Posterior cingulate gyrus (tissue), 11 donors: ENCODE results near the gene GSN.

Experiments
- DNase-seq, 10 donors: peaks; one replicate each; pipeline versions ENCODE4 v3.0.0 to v3.0.0-alpha.2; 2020 to 2021; ENCODE audit warnings: mixed read lengths in 3 of 10
- intact Hi-C: fragments of 100-400 bp; cut with DNase I; formaldehyde crosslinking; loops from one replicate; pipeline ENCODE4 v1.15.1; 2023

GSN gene

DNA sequence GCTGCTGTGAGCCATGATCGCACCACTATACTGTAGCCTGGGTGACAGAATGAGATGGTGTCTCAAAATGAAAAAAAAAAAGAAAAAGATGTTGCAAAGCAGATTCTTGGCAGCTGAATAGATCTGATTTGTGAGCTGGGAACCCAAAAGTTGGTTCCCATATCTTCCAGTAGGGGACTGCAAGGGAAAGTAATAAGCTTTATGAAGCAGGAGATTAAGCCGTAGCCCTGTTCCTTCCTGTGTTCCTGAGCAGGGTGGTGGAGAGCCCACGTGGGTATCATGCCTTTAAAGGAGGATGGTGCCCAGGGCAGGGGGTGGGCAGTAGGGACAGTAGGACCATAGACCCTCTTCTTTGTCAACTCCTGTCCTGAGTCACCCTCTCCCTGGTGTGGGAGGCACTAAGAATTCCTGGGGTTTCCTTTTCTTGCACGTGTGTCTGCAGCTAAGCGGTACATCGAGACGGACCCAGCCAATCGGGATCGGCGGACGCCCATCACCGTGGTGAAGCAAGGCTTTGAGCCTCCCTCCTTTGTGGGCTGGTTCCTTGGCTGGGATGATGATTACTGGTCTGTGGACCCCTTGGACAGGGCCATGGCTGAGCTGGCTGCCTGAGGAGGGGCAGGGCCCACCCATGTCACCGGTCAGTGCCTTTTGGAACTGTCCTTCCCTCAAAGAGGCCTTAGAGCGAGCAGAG, 64.2 kb downstream of the GSN start:
- no peak for DNase-seq
- intact Hi-C loops, result no loop called here

DNA sequence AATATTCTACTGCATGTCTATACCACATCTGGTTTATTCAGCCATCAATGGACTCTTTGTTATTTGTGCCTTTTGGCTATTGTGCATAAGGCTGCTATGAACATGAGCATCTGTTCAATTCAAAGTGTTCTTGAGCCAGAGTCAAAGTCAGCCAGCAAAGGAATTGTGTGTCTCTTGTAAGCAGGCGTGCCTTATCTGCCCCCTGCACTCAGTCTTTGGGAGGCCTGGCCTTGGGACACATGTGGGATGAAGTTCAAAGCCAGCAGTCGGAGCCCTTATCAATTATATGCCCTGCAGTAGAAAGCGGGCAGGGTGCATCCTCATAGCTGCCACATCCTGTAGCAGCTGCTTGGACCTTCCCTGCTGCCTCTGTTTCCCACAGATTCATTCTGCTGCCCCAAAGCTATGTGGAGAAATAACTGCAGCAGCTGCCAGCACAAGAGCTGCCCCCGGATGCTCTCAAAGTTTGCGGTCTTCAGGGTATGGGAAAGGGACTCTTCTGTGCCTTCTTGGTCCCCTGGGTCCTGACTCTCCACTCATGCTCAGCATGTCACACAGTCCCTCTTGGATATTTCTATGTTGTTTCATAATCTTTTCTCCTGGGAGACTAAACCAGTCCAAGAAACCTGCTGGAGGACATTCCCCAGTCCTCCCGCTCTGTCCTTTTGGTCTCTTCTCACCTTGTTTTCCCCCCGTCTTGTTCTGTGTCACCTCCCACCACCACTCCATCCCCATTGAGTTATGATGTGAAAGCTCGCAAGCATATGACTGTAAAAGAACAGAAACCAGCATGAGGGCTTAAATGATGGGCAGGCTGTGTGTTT, 66.2 kb downstream of the GSN start:
- DNase-seq, result no peak

DNA sequence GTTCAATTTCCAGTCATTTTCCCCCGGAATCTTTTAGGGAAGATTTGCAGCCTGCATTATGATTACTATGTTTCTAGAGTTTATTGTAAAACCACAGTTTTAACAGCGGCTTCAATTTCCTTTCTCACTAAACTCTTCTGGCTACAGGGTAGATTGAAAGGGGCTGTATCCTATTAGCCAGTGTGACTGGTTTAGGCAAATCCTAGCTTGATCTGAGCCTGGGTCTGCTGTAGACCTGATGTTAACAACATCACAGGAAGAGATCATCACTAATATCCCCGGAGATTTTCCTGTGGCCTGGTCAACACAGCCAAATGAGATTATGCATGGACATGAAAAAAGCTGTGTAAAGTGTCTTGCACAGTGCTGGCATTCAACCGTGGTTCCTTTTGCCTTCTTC, 68.7 kb downstream of the GSN start:
- no peak for DNase-seq
- intact Hi-C loops, result no loop called here

More for the DNA sequence above, 66.2 kb downstream of the GSN start:
- intact Hi-C loops, result no loop called here

DNA sequence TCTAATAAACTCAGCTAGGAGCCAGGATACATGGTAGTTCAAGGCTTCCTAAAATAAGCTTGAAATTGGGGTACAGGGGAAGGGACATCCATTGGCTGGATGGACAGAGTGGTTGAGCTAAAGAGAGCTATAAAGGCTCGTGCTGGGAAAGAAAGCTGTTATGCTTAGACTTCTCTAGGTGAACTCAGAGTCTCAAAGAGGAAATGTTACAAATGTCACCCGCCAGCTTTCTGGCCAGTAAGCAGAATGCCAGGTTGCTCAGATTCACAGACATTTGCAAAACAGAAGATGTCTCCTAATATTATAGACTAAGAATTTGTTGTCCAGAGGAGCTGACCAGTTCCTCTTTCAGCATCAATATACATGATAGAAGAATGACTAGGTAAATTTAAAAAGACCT, 71.5 kb downstream of the GSN start:
- no peak for DNase-seq
- intact Hi-C loops, result no loop called here

DNA sequence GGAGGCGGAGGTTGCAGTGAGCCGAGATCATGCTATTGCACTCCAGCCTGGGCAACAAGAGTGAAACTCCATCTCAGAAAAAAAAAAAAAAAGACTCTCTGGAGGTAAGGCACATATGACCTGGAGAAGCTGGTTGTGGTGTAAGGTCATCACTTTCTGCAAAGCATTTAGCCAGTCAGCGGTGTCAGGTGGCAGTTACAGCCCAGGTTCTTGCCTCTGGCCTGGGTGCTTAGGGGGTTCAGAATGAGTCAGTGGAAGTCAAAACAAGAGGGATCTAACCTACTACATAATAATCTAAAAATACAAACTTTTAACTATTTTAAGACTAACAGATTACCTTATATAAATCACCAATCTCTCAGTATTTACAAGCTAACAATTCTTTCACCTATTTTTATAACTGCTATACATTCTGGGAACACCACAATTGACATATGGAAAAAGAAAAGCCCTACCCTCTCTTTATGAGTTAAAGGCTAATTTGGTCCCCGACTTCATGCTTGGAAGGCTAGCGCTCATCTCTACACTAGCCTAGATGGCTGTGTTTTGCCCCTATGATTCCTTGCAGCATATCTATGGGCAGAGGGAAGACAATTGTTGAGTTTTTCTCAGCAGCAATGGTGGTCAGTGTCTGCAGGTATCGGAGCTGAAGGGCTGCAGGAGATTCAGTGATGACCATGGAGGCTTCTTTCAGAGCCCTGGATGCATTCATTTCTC, 72.9 kb downstream of the GSN start:
- no peak for DNase-seq
- intact Hi-C loops, result no loop called here

DNA sequence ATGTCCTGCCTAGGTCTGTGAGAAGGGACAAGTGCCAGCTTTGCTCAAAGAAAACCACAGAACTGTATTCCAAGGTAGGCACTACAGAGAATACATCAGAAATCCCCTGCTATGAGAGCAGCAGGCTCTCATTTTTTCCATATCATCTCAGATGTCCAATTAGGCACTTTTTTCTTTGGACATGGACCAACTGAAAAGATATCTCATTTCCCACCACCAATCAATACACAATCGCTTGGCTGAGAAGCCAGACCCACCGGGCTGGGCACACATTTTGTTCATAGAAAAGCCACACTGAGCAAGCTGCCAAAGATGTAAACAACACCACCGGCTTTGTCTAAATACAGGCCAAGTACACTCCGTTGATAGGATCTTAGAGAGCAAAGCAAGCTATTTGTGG, 76.2 kb downstream of the GSN start:
- intact Hi-C loops, result no loop called here
- DNase-seq, result no peak

DNA sequence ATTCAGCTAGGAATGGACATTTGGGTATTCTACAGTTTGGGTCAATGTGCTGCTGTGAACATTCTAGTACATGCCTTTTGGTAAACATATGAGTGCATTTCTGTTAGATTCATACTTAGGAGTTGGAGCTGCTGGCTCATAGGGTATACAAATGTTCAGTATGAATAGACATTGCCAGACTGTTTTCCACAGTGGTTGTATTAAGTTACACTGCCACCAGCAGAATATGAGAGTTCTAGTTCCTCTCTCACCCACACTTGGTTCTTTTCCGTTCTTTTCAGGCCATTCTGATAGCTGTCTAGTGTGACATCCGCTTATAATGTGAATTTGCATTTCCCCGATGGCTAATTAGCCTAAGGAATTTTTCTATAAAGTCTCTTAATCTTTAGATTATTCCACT, 77.1 kb downstream of the GSN start:
- DNase-seq, result no peak
- intact Hi-C loops, result no loop called here

DNA sequence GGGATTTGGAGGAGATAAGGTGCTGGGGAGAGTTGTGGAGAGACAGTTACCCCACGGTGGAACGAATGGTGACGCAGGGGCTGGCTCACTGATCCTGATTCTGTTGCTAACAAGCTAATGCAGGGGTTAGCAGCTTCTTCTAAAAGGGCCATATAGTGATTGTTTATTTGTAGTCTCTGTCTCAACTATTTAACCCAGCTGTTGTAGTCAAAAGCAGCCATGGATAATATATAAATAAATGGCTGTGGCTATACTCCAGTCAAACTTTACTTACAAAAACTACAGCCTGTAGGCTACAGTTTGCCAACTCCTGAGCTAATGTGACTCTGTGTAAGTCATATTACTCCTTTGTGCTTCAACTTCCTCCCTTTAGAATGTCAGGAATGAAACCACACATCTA, 80.3 kb downstream of the GSN start:
- intact Hi-C loops, result no loop called here
- no peak for DNase-seq

DNA sequence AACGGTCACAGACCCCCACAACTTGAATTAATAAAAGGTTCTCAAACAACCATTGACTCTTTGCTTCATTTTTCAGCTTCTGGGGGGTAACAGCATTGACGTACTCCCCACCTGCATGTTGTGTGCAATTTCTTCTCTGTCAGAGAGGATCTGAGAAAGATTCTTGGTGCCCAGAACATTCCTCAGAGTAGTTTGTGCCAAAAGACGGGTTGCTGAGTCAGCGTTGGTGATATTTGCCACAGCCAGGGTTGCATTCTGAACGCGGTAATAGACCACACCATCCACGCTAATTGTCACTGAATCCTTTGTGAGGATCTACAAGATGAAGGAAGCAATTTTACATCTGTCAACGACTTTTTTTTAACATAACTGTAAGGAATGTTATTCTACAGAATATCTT, 81.0 kb downstream of the GSN start:
- no peak for DNase-seq
- intact Hi-C loops, result no loop called here

DNA sequence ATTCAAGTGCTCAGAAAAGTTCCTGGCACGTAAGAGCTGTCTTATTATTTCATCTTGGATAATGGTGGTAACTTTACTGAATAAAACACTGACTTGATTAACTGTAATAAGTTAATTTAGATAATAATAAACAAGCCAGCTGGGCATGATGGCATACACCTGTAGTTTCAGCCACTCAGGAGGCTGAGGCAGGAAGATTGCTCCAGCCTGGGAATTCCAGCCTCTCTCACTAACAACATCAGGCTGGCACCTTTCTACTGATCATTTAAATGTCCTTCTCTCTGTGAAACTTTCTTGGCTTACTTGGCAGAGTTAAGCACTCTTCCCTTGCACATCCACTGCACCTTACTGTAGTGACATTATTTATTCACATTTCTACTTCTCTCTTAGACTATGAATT, 82.1 kb downstream of the GSN start:
- no peak for DNase-seq
- intact Hi-C loops, result no loop called here

DNA sequence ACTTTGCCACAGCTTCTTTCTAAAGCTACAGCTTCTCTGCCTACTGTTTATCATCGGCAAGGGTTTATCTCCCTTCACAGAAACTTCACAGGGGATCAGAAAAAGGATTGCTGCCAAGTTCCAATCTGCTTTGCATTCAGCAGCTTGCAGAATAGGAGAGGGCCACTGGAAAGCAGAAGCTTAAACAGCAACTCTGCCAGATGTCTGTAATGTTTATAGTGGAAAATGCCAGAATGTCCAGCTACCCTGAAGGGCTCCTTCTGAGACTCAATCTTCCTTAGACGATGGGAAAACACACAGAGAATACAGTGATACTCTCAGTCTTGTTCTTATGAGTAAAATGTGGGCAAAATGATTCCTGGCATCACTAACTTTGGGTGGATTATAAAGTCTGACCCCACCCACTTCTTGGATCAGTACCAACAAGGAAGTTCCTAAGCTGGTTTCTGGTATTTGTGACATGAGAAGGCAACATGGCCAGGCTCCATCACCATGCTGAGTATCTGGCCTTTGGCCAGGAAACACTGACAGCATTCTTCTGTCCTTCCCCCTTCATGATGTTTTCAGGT, 83.1 kb downstream of the GSN start:
- peak in 3 of 10 donors; percentile 17 to 27 (median 25) for DNase-seq
- intact Hi-C loops, result no loop called here

DNA sequence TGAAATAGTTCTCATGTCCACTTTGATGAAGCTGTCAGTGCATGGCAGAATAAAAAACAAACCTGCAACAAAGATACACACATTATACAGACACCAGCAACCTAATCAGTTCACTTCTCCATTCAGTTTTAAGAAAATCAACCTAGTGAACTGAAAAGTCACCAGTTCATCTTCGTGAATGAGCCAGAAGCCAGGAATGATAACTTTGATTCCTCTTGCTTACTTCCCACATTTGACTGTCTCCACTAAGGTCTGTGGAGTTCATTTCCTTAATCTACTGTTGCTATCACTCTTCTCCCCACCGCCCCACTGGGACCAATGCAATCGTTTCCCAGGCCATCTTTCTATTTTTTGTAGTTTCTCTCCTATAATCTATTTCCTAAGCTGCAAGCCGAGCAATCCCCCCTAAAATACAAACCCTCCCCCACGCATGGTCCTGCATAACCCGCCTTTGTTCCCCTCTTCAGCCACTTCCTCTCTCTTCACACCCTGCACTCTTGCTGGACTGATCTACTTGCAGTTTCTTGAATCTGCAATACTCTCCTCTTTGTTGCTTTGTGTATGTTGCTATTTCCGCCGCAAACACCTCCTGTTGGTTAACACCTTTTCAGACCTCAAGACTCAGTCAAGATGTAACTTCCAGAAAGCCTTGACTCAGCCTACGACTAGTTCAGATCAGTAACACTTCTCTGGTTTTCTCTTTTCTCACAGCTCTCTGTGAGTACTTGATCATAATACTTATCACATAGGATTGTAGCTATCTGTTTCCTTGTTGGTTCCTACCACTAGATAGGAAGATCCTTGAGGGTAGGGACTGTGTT, 85.5 kb downstream of the GSN start:
- no peak for DNase-seq
- intact Hi-C loops, result no loop called here

DNA sequence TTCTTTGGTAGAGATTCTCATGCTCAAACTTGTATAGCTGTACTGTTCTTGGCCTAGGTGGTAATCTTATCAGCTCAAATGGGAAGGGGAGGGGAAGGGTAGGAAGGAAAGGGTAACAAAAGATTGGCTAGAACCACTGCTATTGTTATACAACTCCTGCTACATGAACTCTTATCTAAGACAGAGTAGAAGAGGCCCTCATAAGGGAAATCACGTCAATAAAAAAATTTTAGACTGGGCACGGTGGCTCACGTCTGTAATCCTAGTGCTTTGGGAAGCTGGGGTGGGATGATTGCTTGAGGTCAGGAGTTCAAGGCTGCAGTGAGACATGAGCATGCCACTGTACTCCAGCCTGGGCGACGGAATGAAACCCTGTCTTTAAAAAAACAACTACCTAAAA, 86.2 kb downstream of the GSN start:
- no peak for DNase-seq
- intact Hi-C loops, result no loop called here

DNA sequence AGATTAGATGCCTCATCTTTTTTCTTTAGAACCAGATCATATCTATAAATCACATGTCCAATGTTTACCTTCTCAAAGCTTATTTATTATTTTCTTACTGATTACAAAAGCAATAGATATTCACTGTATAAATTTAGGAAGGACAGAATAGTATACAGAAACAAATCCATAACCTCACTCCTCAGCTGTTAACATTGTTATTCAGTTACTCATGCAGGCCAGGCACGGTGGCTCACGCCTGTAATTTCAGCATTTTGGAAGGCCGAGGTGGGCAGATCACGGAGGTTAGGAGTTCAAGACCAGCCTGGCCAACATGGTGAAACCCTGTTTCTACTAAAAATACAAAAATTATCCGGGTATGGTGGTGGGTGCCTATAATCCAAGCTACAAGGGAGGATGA, 86.8 kb downstream of the GSN start:
- intact Hi-C loops, result no loop called here
- DNase-seq, result no peak

DNA sequence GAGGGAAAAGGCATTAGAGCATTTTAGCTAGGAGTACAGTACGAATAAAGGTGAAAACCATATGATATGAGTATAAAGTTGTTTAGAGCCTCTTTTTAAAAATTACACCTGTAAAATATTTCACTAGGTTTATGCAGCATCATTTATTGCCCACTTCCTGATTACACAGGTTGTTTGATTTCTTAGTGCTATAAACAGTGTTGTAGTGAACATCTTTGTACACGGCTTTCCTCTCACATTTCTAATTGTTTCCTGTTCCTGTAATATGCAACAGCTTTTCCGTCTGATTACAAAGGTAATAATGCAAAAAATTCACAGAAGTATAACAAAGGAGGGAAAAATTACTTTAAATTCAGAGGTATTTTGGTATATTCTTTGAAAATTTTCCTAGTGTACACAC, 89.0 kb downstream of the GSN start:
- intact Hi-C loops, result no loop called here
- DNase-seq, result no peak

DNA sequence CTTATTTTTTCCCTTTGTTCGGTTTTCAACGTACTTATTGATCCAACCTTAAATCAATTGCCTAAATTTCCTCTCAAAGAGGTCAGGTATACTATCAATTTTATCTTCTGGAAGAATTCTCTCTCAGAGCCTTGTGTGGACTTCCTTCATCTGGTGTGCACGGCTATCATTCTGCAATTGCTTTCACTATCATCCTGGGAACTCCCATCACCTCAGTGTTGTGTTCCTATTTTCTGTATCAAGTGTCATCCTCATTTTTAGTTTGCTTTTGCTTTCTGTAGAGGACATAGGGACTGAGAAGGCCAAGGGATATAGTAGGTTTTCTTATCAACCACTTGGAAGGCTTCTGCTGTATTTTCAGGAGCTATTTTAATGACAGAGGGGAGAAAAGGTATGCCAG, 90.8 kb downstream of the GSN start:
- intact Hi-C loops, result no loop called here
- no peak for DNase-seq

DNA sequence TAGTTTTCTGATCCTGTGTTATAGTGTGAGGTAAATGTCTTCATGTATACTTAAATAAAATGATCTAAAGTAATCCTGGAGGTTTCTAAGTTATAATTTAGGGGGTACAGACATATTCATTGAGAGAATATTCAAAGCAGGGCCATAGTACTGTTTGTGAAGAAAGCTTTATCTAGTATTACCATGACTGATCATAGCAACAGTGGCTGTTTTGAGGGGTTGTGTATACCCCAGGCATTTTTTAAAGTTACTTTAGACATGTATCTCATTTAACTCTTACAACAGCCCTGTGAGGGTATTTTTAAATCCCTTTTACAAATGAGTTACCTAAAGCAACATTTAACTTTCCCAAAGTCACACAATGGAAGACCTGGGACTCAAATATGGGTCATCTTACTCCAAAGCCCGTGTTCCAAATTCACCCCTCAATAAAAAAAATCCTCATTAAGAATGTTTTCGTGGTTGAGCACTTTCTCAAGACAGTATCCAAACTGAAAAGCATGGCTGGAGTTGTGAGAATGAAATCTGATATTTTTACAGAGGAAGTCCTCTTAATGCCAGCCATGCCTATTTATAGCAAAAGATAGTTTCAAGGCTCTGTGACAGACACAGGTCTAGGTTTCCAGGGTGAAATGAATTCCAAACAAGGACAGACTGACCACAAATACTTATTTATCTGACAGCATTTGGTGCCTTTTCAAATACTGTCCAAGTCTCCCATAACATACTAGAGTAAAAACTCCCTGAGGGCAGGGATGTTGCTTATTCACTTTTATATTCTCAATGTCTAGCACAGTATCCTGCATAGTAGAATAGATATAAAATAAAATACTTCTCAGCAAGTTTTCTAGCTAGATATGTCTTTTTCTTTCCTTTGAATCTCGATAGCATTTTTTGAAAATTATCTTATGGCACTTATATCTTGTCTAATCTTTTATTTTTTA, 91.7 kb downstream of the GSN start:
- DNase-seq, result no peak
- intact Hi-C loops, result no loop called here

DNA sequence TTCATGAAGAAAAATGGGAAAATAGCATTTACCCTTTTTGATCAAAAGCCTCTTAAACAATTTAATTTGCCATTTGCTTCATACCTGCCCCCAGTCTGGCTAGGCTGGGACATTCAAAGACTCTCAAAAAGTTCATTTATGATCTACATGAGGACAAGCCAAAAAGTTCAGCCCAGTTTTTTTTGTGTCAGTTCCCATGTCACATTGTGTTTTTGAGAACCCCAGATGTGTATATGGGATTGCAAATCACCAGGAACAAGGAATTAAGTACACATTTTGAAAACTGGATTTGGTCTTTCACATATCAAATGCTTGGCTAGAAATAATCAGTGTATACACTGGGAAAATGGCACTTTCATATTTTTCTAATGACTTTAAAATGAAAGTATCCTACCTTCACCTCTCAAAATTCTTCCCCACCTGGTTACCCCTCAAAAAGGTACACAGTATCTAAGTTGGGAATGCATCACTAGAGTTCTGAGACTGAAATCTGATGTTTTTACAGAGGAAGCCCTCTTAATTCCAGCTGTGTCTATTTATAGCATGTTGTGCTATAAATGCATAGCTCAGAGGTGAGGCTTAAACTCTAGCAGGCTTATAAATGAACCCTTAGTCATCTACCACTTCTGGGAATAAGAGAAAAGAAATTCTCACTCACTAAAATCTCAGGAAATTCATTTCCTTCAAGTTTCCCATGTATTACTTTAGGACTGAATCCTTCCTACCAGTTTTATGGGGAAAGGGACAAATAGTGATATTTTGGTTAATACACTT, 92.8 kb downstream of the GSN start:
- no peak for DNase-seq
- intact Hi-C loops, result no loop called here
